Naive thymus-derived CD4-positive, alpha-beta T cell (primary cell): Measurements from ENCODE around the gene HOXB7. TPM values are rescaled to one million over a fixed set of nuclear protein-coding genes. Genes with fewer than 3 reads are reported as not detected.

Source experiments
- ATAC-seq: fragments of 150-1000 bp; cut with Tn5 transposase; 2 replicates; pipeline ENCODE4 v1.10.0; 2021; ENCODE audit warnings: mild to moderate bottlenecking, moderate library complexity
- CTCF ChIA-PET: fragments of 350-600 bp; sonication (Branson Sonifier 250); formaldehyde crosslinking; loops from one replicate; lab custom pipeline; 2021; ENCODE audit warnings: antibody characterized with exemption; lab: Charles Lee
- POLR2A ChIA-PET: fragments of 350-600 bp; sonication (Branson Sonifier 250); formaldehyde crosslinking; loops from one replicate; lab custom pipeline; 2021; ENCODE audit warnings: antibody characterized with exemption, inconsistent platforms; lab: Charles Lee
- DNase-seq, 9 donors: peaks; one replicate each; pipeline versions ENCODE4 v3.0.0 to v3.0.0-alpha.2; 2020 to 2022; ENCODE audit warnings: mixed read lengths in 1 of 9
- H3K27ac ChIP-seq: one replicate; pipeline ENCODE4 v1.7.0; 2013; ENCODE audit warnings: mild to moderate bottlenecking, low read depth, low read length, moderate library complexity
- H3K27me3 ChIP-seq, 2 donors: one replicate each; pipeline ENCODE4 v1.7.0; 2013; ENCODE audit warnings: low read length in 2 of 2, mild to moderate bottlenecking in 2 of 2, moderate library complexity in 2 of 2; ENCODE audit not compliant: control insufficient read depth in 2 of 2, insufficient read depth in 2 of 2
- H3K36me3 ChIP-seq, 3 experiments: 1 replicate in 2 of 3; 2 replicates in 1 of 3; pipeline ENCODE4 v1.7.0; 2013; ENCODE audit warnings: low read length in 3 of 3, mild to moderate bottlenecking in 3 of 3, moderate library complexity in 1 of 3; ENCODE audit not compliant: insufficient read depth in 3 of 3, control insufficient read depth in 2 of 3
- H3K4me1 ChIP-seq, 2 donors: one replicate each; pipeline ENCODE4 v1.7.0; 2013; ENCODE audit warnings: low read length in 2 of 2, mild to moderate bottlenecking in 2 of 2, moderate library complexity in 1 of 2; ENCODE audit not compliant: control insufficient read depth in 2 of 2, insufficient read depth in 2 of 2
- H3K4me3 ChIP-seq: 2 replicates; pipeline ENCODE4 v1.7.0; 2013; ENCODE audit warnings: mild to moderate bottlenecking, low read length
- H3K9me3 ChIP-seq, 3 experiments: 1 replicate in 2 of 3; 2 replicates in 1 of 3; pipeline ENCODE4 v1.7.0; 2013; ENCODE audit warnings: low read length in 3 of 3; ENCODE audit not compliant: control insufficient read depth in 2 of 3
- H3K27ac Mint-ChIP-seq, 9 donors: one replicate each; pipeline ENCODE4 v1.8.0; 2020 to 2022; ENCODE audit warnings: mixed read lengths in 9 of 9, mild to moderate bottlenecking in 8 of 9, moderate library complexity in 5 of 9, inconsistent platforms in 2 of 9
- H3K27me3 Mint-ChIP-seq, 5 donors: one replicate each; pipeline ENCODE4 v1.8.0; 2021 to 2022; ENCODE audit warnings: mixed read lengths in 5 of 5, mild to moderate bottlenecking in 1 of 5
- H3K36me3 Mint-ChIP-seq, 5 donors: one replicate each; pipeline ENCODE4 v1.8.0; 2020 to 2022; ENCODE audit warnings: mixed read lengths in 5 of 5, mild to moderate bottlenecking in 3 of 5, inconsistent platforms in 1 of 5
- H3K4me1 Mint-ChIP-seq, 7 donors: one replicate each; pipeline ENCODE4 v1.8.0; 2020 to 2022; ENCODE audit warnings: mixed read lengths in 7 of 7, mild to moderate bottlenecking in 3 of 7, inconsistent platforms in 1 of 7
- H3K4me3 Mint-ChIP-seq, 10 donors: one replicate each; pipeline ENCODE4 v1.8.0; 2020 to 2022; ENCODE audit warnings: mild to moderate bottlenecking in 10 of 10, mixed read lengths in 10 of 10, moderate library complexity in 6 of 10, inconsistent platforms in 2 of 10
- H3K9me3 Mint-ChIP-seq, 11 donors: one replicate each; pipeline ENCODE4 v1.8.0; 2020 to 2022; ENCODE audit warnings: mixed read lengths in 11 of 11, mild to moderate bottlenecking in 4 of 11, inconsistent platforms in 1 of 11, moderate library complexity in 1 of 11
- intact Hi-C, 2 donors: fragments of 100-400 bp; cut with micrococcal nuclease; formaldehyde crosslinking; loops; one replicate each; pipeline ENCODE4 v1.15.1; 2023
- polyA plus RNA-seq, 2 donors: library from polyadenylated mRNA; unstranded; fragments of 300-500 nt; fragmentation: Illumina TruSeq; gene quantifications; one replicate each; pipeline ENCODE4 v1.2.3, GENCODE V29; 2021
- total RNA-seq, 6 experiments: library from RNA in 5 of 6; stranded (reverse) in 5 of 6; gene quantifications; 1 replicate in 5 of 6; 2 replicates in 1 of 6; pipeline ENCODE4 v1.2.3 and lab custom pipeline; 2021 to 2026

Gene HOXB7
- total and polyA plus RNA-seq, 7 experiments from 2014 or later = 0.31 TPM; not detected in 6

DNA sequence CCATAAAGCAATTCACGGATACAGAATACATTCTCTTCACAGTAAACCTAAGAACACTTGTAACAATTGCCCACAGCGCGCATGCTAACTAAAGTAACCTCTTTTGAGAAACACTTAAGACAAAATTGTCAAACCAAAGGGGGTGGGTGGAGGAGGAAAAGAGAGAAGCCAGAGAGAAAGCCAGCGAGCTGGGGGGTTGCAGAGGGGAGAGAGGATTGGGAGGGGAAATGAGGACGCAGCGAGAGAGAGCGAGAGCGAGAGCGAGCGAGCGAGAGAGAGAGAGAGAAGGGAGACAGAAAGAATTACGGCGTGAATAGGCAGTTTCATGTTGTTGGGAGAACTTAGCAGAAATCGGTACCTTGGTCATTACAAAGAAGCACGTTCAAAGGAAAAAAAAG lies 1.6 kb upstream of the HOXB7 start:
- Mint-ChIP-seq H3K36me3 (peaks cover 0 to 1% (median 0%) of the 10 kb centered on the region in 5 donors), H3K27ac (peak overlapping the region in 2 of 9 donors; percentile 73 to 82), H3K27me3 (peaks cover 75 to 87% (median 81%) of the 10 kb centered on the region in 5 donors), H3K4me1 (peaks cover 38 to 58% (median 49%) of the 10 kb centered on the region in 7 donors), H3K9me3 (peaks cover 0 to 1% (median 0%) of the 10 kb centered on the region in 11 donors), H3K4me3 (peak overlapping the region; percentile 58 to 95 (median 77))
- DNase-seq (no peak), ATAC-seq (peak; percentile 24)
- Histone ChIP-seq H3K4me1 (peaks cover 28 to 42% of the 10 kb centered on the region in 2 donors), H3K36me3 (no peaks in the 10 kb centered on the region), H3K4me3 (peak overlapping the region; percentile 32), H3K27ac (no peak overlapping the region), H3K9me3 (no peaks in the 10 kb centered on the region), H3K27me3 (peaks cover 28 to 59% of the 10 kb centered on the region in 2 donors)
- POLR2A ChIA-PET = interaction anchor here (1.0 kb wide), 1 partner anchor 19 kb away, joined by 3 read pairs; the partner anchor contains the start of gene HOXB5
- intact Hi-C loops = loop anchor here (2.0 to 10.0 kb wide), 6 partner anchors 115 to 1352 kb away; partner anchors contain the start of genes DLX4 (in 1 of the 2), HOXB13 (in 1 of the 2), IGF2BP1 (in 1 of the 2) and PNPO (in 1 of the 2)
- CTCF ChIA-PET = interaction anchor here (0.9 to 1.2 kb wide), 3 partner anchors 9 to 19 kb away, joined by 3 to 5 read pairs (median 4); partner anchors contain the start of gene HOXB5

GRCh38 chr17:48611681-48612455 lies 1.1 kb upstream of the HOXB7 start:
- peak overlapping the region in 4 of 9 donors; percentile 26 to 77 (median 66) for H3K27ac Mint-ChIP-seq
- CTCF ChIA-PET = interaction anchor here (1.1 kb wide), 1 partner anchor 10 kb away, joined by 4 read pairs; no protein-coding TSS in a partner anchor
- Histone ChIP-seq H3K4me1 (peaks cover 28 to 42% of the 10 kb centered on the region in 2 donors), H3K9me3 (no peaks in the 10 kb centered on the region), H3K36me3 (no peaks in the 10 kb centered on the region), H3K27me3 (peaks cover 22 to 56% of the 10 kb centered on the region in 2 donors), H3K27ac (no peak overlapping the region), H3K4me3 (peak overlapping the region; percentile 27)
- peaks cover 74 to 87% (median 77%) of the 10 kb centered on the region in 5 donors for H3K27me3 Mint-ChIP-seq
- no peak for DNase-seq
- POLR2A ChIA-PET = interaction anchor here (1.0 kb wide), 1 partner anchor 18 kb away, joined by 3 read pairs; the partner anchor contains the start of gene HOXB5
- intact Hi-C loops = loop anchor here (2.0 to 10.0 kb wide), 6 partner anchors 115 to 1353 kb away; partner anchors contain the start of genes DLX4 (in 1 of the 2), HOXB13 (in 1 of the 2), IGF2BP1 (in 1 of the 2) and PNPO (in 1 of the 2)
- H3K36me3 Mint-ChIP-seq = peaks cover 0 to 1% (median 0%) of the 10 kb centered on the region in 5 donors
- peak overlapping the region; percentile 74 to 97 (median 90) for H3K4me3 Mint-ChIP-seq
- peaks cover 0 to 1% (median 0%) of the 10 kb centered on the region in 11 donors for H3K9me3 Mint-ChIP-seq
- ATAC-seq = no peak
- peaks cover 32 to 52% (median 44%) of the 10 kb centered on the region in 7 donors for H3K4me1 Mint-ChIP-seq

DNA sequence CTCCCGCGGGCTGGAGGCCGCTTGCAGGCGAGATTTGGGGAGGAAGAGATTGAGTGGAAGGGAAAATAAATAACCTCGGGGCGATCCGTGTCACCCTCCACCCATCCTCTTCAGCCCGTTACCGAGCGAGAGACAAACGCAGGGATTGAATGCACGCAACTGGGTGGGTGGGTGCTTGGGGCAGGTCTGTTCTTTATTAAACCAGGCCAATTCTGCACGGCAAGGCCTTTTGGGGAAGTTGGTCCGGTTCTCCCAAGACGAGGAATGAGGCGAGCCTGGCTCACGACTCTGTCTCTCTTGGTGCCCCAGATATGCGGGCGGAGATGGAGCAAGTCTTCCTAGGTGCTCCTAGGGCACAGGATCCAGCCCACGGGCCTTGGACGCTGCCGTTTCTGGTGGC lies 396 bp upstream of the HOXB7 start:
- peaks cover 17 to 50% of the 10 kb centered on the region in 2 donors for H3K27me3 ChIP-seq
- no peak for DNase-seq
- POLR2A ChIA-PET = no interaction called here
- Mint-ChIP-seq H3K9me3 (peaks cover 0 to 1% (median 0%) of the 10 kb centered on the region in 11 donors), H3K36me3 (peaks cover 0 to 1% (median 0%) of the 10 kb centered on the region in 5 donors), H3K27me3 (peaks cover 76 to 87% (median 79%) of the 10 kb centered on the region in 5 donors), H3K27ac (peak overlapping the region in 6 of 9 donors; percentile 26 to 77 (median 68)), H3K4me3 (peak overlapping the region; percentile 74 to 97 (median 90)), H3K4me1 (peaks cover 30 to 49% (median 44%) of the 10 kb centered on the region in 7 donors)
- H3K36me3 ChIP-seq = no peaks in the 10 kb centered on the region
- ATAC-seq = no peak
- H3K9me3 ChIP-seq = no peaks in the 10 kb centered on the region
- H3K27ac ChIP-seq = no peak overlapping the region
- peak overlapping the region; percentile 81 for H3K4me3 ChIP-seq
- peaks cover 28 to 42% of the 10 kb centered on the region in 2 donors for H3K4me1 ChIP-seq
- intact Hi-C loops = loop anchor here (5.0 to 10.0 kb wide), 5 partner anchors 116 to 1354 kb away; partner anchors contain the start of genes DLX4 (in 1 of the 2), HOXB13 (in 1 of the 2), IGF2BP1 (in 1 of the 2) and PNPO (in 1 of the 2)
- CTCF ChIA-PET = no interaction called here

DNA sequence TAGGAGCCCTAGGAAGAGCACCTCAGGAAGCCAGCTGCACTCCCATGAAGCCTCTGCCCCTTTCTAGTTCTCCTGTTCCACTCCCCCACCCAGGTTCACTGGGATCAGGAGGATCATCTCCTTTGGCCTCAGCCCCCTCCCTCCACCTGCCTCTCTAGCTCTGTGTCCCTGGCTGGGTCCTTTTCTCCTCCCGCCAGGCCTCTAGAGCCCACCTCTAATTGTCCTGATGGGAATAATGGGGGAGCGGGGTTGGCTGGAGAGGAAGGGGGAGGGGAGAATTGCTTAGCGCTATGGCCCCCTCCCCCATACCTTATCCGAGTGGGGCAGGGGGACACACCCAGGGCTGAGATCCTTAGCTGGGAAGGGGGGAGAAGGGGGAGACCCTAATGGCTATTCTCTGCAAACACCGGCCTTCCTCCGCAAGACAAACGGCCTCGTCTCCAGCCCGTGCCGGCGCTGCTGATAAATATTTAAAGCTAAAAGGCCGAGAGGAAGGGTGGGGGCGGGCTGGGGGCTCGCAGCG lies 997 bp downstream of the HOXB7 start:
- POLR2A ChIA-PET = no interaction called here
- Mint-ChIP-seq H3K27ac (no peak overlapping the region), H3K4me3 (peak overlapping the region; percentile 74 to 97 (median 90)), H3K4me1 (peaks cover 31 to 42% (median 39%) of the 10 kb centered on the region in 7 donors), H3K9me3 (peaks cover 0 to 1% (median 0%) of the 10 kb centered on the region in 11 donors), H3K27me3 (peaks cover 71 to 83% (median 75%) of the 10 kb centered on the region in 5 donors), H3K36me3 (peaks cover 0 to 1% (median 0%) of the 10 kb centered on the region in 5 donors)
- no peak for DNase-seq
- Histone ChIP-seq H3K4me1 (peaks cover 25 to 42% of the 10 kb centered on the region in 2 donors), H3K4me3 (peak overlapping the region; percentile 81), H3K9me3 (no peaks in the 10 kb centered on the region), H3K27me3 (peaks cover 3 to 44% of the 10 kb centered on the region in 2 donors), H3K27ac (no peak overlapping the region), H3K36me3 (no peaks in the 10 kb centered on the region)
- CTCF ChIA-PET = interaction anchor here (0.9 to 1.7 kb wide), 2 partner anchors 9 kb away, joined by 4 to 7 read pairs; no protein-coding TSS in a partner anchor
- intact Hi-C loops = loop anchor here (5.0 to 10.0 kb wide), 5 partner anchors 117 to 1355 kb away; partner anchors contain the start of genes DLX4 (in 1 of the 2), HOXB13 (in 1 of the 2), IGF2BP1 (in 1 of the 2) and PNPO (in 1 of the 2)
- no peak for ATAC-seq

DNA sequence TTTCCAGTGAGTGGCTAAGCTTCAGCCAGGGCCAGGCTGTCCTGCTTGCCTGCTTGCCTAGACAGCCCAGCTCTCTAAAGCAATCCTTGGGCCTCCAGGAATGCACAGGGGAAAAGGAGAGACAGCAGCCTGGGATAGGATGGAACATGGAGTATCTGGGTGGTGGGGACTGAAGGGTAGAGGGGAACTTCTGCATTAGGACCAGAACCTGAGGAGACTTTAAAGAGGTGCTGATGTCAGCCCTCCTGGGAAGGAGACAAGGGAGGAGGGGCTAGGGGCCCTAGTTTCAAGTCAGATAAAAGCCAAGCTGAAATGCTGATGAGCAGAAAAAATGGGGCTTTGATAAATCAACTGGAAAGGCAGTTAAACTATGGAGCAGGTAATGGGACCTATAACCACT lies 1.8 kb downstream of the HOXB7 start:
- H3K4me1 Mint-ChIP-seq = peaks cover 31 to 39% (median 34%) of the 10 kb centered on the region in 7 donors
- H3K4me3 Mint-ChIP-seq = peak overlapping the region in 9 of 10 donors; percentile 1 to 95 (median 50)
- H3K27ac Mint-ChIP-seq = no peak overlapping the region
- Histone ChIP-seq H3K4me1 (peaks cover 20 to 37% of the 10 kb centered on the region in 2 donors), H3K9me3 (no peaks in the 10 kb centered on the region), H3K36me3 (no peaks in the 10 kb centered on the region), H3K27ac (no peak overlapping the region), H3K27me3 (peaks cover 0 to 40% of the 10 kb centered on the region in 2 donors), H3K4me3 (no peak overlapping the region)
- peaks cover 72 to 83% (median 76%) of the 10 kb centered on the region in 5 donors for H3K27me3 Mint-ChIP-seq
- CTCF ChIA-PET = interaction anchor here (0.9 to 1.7 kb wide), 2 partner anchors 8 to 9 kb away, joined by 4 to 7 read pairs; no protein-coding TSS in a partner anchor
- DNase-seq (no peak), ATAC-seq (no peak)
- POLR2A ChIA-PET = interaction anchor here (0.6 kb wide), 1 partner anchor 242 kb away, joined by 4 read pairs; no protein-coding TSS in a partner anchor
- H3K36me3 Mint-ChIP-seq = peaks cover 0 to 1% (median 0%) of the 10 kb centered on the region in 5 donors
- intact Hi-C loops = no loop called here
- H3K9me3 Mint-ChIP-seq = peaks cover 0 to 3% (median 0%) of the 10 kb centered on the region in 11 donors
